NCI-H526 (cell line): ENCODE measurements around the gene MACROD1.
"Not testable (repeated sequence)": the region's sequence is repeated elsewhere in the genome, so short reads cannot be mapped to it uniquely, and the experiment has no call there.

ENCODE experiments used
- DNase-seq, 2 experiments: peaks; one replicate each; lab custom pipeline; 2025; lab: John Stamatoyannopoulos, UW

Gene MACROD1

GRCh38 chr11:64056861-64057260, 109.1 kb downstream of the MACROD1 start:
- no peak for DNase-seq

GRCh38 chr11:64056213-64056785, 109.6 kb downstream of the MACROD1 start:
- DNase-seq: peak in 1 of 2 experiments; percentile 25

GRCh38 chr11:64055077-64055476, 110.8 kb downstream of the MACROD1 start:
- DNase-seq: peak in 1 of 2 experiments; percentile 47

- DNase-seq: no peak
Observed at GRCh38 chr11:64053699-64054098, 112.2 kb downstream of the MACROD1 start.

GRCh38 chr11:64052938-64053622, 112.8 kb downstream of the MACROD1 start:
- no peak for DNase-seq

- no peak for DNase-seq
Observed at GRCh38 chr11:64052436-64052835, 113.5 kb downstream of the MACROD1 start.

- DNase-seq: no peak
Observed at GRCh38 chr11:64051297-64051696, 114.6 kb downstream of the MACROD1 start.

- DNase-seq: no peak
Observed at GRCh38 chr11:64049509-64049908, 116.4 kb downstream of the MACROD1 start.

GRCh38 chr11:64048042-64048854, 117.7 kb downstream of the MACROD1 start:
- DNase-seq: peak in 1 of 2 experiments; percentile 55

- not testable (repeated sequence) for DNase-seq
Observed at GRCh38 chr11:64047373-64047772, 118.5 kb downstream of the MACROD1 start.

- no peak for DNase-seq
Observed at GRCh38 chr11:64045700-64046099, 120.2 kb downstream of the MACROD1 start.

- no peak for DNase-seq
Observed at GRCh38 chr11:64044730-64045393, 121.1 kb downstream of the MACROD1 start.

GRCh38 chr11:64043545-64043944, 122.4 kb downstream of the MACROD1 start:
- no peak for DNase-seq

GRCh38 chr11:64042301-64042700, 123.6 kb downstream of the MACROD1 start:
- no peak for DNase-seq

GRCh38 chr11:64041846-64042245, 124.1 kb downstream of the MACROD1 start:
- no peak for DNase-seq

- peak in 1 of 2 experiments; percentile 37 for DNase-seq
Observed at GRCh38 chr11:64040684-64041322, 125.1 kb downstream of the MACROD1 start.

GRCh38 chr11:64039012-64039665, 126.8 kb downstream of the MACROD1 start:
- no peak for DNase-seq

GRCh38 chr11:64038500-64038899, 127.4 kb downstream of the MACROD1 start:
- no peak for DNase-seq

- peak in 1 of 2 experiments; percentile 64 for DNase-seq
Observed at GRCh38 chr11:64037027-64037634, 128.8 kb downstream of the MACROD1 start.

GRCh38 chr11:64036087-64037026, 129.6 kb downstream of the MACROD1 start:
- DNase-seq: peak in 1 of 2 experiments; percentile 78
